GM19025 (cell line): ENCODE results near the gene SUSD1.
"Not testable (repeated sequence)": the region's sequence is repeated elsewhere in the genome, so short reads cannot be mapped to it uniquely, and the experiment has no call there.

Experiments used
- ATAC-seq: cut with Tn5 transposase; IDR thresholded peaks from one replicate; pipeline ENCODE4 v1.9.1; 2021; ENCODE audit warnings: mild to moderate bottlenecking, low read depth, moderate library complexity; ENCODE audit not compliant: unreplicated experiment

SUSD1 gene

DNA sequence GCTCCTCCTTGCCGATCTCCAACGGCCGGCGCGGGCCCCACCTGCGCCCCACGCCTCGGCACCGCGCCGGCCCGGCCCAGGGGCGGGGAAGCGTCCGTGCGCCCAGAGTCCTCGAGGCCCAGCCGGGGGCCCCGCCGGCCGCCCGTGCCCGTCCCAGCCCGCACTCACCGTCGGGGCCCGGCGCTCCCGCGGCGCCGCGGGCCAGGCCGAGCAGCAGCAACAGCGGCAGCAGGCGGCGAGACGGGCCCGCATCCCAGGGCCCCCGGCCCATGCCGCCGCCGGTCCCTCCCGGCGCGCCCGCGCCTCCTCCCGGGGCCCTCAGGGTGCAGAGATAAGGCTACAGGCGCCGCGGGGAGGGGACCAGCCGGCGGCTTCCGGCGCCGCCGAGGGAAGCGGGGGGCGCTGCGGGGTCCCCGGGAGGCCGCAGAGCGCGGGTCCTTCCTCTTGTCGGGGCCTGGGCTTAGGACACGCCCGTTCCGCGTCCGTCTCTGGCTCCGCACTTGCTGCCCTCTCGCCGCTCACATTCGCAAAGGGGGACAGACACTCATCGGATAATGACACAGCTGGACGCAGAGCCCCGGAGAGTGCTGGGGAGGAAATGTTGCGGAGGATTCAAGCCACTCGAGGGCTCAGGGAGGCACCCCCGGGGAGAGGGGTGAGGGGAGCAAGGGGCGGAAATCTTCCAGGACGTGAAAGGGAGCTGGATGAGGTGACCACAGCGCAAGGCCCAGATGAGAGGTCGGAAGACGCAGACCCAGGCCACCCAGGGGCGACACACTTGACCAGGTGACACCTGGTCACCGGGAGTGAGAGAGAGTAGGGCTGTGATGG lies at the start of gene SUSD1:
TSS of gene SUSD1 (minus strand) at position 333 of the 831 bp plus-strand sequence. CDS start at position 271, 62 bp downstream.
- ATAC-seq, result peak; percentile 51

DNA sequence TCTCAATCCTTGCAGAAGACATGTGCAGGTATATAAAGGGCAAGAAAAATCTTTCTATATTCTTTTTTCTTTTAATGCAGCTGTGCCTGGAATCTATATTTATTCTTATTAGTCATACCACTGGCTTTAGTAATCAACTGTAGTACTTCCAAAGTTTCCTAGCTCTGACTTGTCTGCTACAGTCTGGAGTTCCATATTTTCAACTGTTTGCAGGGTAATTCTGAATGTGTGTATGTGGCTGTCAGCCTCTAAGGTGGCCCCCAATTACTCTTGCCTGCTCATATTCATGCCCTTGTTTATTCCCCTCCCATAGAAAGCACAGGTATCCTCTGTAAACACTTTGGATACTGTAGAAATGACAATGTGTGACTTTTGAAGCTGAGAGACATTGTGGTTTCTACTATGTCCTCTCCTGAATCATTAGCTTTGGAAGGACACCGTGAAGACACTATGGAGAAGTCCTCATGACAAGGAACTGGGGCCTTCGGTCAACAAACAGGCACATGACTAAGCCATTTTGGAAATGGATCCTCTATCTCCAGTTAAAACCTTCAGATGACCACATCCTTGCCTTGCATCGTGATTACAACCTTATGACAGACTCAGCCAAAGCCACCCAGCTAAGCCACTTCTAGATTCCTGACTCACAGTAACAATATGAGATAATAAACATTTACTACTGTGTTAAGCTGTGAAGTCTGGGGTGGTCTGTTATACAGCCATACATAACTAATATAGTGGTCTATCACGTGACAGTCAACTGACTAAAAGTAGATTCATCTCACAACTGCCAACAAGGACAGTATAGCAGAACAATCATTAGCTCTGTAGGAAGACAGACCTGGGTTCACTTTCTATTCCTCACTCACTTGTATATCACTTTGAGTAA lies 49.5 kb upstream of the SUSD1 start:
- ATAC-seq, result peak; percentile 68

DNA sequence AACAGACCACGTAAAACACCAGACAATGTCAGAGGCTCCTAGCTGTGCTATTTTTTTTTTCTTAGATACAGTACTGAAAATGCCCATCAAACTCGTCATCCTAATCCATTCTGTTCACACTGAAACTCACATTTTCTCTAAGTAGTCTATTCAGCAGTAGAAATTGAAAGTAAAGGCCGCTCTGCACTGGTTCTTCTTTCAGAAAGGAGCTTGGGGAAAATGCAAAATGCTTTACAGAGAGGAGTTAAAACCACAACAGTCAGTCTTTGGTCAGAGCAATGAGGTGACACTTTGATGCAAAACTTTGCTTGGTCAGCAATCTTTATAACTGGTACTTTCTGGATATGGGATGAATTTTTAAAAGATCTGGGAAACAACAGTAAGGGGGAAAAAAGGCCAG lies 43.8 kb upstream of the SUSD1 start:
- ATAC-seq, result peak; percentile 99

DNA sequence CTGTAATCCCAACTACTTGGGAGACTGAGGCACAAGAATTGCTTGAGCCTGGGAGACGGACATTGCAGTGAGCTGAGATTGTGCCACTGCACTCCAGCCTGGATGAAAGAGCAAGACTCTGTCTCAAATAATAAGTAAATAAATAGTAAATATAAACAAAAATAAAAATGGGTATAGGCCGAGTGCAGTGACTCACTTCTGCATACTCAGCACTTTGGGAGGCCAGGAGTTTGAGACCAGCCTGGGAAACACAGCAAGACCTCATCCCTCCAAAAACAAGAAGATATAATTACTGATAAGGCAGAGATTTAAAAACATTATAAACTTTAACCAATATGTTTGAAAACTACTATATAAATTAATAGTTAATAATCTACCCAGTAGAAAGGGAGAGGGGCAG lies 37.8 kb upstream of the SUSD1 start:
- no peak for ATAC-seq

DNA sequence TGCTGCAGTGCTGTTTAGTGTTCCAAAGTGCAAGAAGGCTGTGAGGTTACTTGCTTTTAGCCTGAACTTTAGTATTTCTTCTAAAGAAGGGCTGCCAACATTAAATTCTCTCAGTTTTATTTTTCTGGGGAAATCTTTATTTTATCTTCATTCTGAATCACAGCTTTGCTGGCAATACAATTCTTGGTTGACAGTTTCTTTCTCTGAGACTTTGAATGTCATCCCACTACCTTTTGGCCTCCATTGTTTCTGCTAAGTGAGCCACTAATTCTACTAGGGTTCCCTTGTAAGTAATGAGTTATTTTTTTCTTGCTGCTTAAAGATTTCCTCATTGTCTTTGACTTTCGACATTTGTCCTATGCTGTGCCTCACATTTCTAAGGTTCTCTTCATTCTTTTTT lies 32.4 kb upstream of the SUSD1 start:
- ATAC-seq, result no peak

DNA sequence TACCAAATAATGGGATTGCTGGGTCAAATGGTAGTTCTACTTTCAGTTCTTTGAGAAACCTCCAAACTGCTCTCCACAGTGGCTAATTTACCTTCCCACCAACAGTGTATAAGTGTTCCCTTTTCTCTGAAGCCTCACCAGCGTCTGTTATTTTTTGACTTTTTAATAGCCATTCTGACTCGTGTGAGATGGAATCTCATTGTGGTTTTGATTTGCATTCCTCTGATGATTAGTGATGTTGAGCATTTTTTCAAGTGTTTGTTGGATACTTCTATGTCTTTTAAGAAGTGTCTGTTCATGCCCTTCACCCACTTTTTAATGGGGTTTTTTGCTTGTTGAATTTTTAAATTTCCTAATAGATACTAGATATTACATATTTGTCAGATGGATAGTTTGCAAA lies 28.4 kb upstream of the SUSD1 start:
- no peak for ATAC-seq

DNA sequence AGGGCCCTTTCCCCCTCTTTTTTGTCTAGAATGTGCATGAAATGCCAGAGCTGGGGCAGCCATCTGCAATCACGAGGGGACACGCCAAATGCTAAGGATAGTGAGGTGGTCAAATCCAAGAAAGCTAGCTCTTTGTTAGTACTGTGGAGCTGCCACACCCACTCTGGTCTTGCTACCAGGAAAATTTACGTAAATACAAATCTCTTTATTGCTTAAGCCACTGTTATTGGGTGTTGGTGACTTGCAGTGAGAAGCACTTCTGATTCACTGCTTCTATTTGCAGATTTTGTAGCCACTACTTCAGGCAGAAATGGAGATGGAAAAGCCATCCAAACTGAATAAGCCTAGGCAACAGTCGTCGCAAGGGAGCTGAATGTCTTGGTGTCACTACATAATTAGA lies 25.6 kb upstream of the SUSD1 start:
- ATAC-seq, result no peak

DNA sequence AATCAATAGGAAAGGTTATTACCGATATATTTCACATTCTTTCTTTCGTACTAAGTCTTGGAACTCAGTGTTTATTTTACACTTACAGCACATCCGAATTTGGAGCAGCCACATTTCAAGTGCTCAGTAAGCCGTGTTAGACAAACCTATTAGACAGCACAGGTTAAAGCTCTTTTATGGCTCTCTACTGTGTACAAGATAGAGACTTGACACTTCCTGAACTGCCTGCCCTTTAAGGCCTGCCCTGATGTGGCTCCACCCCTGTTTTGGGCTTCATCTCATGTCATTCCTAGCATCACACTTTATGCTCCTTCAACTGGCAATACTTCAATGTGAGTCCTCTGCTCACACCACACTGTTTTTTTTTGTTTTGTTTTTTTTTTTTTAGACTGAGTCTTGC lies 23.5 kb upstream of the SUSD1 start:
- no peak for ATAC-seq

DNA sequence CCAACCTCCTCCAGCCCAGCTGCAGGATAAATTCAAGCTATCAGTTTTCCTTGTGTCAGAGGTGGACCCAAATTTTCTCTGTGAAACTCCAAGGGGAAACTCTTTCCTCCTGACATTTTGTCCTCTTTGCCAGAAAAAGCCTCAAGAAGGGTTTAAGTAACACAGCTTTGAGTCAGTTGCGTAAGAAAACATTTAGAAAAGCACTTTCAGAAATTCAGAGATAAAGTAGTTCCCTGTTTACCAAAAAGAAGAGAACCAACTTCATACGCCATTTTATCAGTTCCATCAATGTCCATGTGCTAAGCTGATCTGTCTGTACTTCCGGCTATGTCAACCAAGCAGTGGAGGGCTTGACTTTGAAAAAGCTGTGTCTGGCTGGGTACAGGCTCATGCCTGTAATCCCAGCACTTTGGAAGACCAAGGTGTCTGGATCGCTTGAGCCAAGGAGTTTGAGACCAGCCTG lies 19.9 kb upstream of the SUSD1 start:
- no peak for ATAC-seq

DNA sequence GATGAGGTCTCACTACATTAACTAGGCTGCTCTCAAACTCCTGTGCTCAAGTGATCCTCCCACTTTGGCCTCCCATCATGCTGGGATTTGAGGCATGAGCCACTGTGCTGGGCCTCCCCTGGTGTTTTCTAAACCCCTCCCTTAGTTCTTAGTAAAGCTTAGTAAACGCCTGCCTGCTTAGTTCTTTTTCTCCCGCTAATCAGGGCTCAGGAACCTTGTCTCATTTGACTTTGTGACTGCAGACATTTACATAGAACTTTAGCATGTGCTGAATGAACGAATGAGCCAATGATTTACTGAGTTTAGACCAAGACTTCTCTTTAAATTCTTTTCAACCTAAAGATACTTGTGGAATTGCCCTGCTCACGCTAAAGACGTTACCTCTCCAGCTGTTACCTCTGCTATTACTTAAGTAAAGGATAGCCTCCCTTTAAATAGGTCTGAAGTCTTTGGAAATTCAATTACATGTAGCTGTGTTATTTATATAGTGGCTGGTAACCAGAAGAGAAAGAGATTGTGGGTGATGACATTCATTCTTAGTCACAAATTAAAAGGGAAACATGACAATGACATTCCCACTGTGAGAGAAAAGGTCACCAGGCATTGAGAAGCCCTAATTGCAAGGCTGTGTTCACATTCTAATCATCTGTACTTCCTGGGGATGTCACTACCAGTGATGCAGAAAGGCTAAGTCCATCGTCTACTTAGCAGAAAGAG lies 18.6 kb upstream of the SUSD1 start:
- no peak for ATAC-seq

DNA sequence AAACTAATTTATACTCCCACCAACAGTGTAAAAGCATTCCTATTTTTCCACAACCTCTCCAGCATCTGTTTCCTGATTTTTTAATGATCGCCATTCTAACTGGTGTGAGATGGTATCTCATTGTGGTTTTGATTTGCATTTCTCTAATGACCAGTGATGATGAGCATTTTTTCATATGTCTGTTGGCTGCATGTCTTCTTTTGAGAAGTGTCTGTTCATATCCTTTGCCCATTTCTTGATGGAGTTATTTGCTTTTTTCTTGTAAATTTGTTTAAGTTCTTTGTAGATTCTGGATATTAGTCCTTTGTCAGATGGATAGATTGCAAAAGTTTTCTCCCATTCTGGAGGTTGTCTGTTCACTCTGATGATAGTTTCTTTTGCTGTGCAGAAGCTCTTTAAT lies 15.2 kb upstream of the SUSD1 start:
- not testable (repeated sequence) for ATAC-seq

DNA sequence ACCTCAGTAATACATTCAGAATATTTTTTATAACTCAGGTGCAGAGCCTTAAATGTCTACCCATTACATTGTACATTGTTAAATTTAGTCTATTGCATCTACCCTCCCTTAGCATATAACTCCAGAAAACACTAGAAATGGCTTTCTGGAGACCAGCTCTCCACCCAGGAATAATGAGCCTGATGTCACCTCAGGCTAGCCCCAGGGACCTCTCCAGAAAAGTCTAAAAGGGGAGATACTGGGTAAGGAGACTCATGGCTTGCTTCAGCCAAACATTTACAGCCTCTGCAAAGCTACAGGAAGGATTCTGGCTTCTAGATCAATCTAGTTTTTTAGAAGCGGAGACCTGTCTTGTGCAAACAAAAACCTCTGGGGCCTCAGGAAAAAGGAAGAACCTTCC lies 13.8 kb upstream of the SUSD1 start:
- ATAC-seq, result no peak

DNA sequence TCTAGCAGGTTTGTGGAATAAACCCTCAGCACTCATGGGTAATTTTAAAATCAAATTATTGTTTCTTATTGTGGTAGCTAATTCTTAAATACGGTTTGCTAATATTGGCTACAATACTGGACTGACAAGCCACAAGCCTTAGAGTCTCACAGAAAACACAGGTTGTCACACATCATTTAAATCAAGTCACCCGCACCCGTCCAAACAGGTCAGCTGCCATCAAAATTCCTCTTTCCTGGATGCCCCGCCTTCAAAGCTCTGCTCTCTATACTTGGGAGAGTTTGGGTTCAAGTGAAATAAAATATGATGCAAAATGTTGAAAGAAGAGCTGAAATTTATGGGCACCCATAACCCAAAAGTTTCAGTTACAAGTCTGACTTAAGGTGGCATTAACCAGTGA lies 12.3 kb upstream of the SUSD1 start:
- no peak for ATAC-seq

DNA sequence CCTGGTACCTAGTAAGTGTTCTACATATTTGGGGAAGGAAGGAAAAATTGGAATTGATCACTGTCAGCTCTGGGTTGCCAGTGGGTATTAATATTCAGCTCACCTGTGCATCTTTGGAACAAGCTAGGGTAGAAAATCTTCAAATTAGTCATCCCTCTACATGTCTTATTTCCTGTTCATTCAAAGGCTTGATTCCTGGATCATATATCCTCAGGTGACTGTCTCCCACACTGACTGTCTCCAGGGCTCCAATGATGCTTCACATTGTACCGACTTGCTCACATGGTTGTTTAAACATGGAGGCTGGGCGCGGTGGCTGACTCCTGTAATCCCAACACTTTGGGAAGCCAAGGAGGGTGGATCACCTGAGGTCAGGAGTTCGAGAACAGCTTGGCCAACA lies 11.6 kb upstream of the SUSD1 start:
- no peak for ATAC-seq

DNA sequence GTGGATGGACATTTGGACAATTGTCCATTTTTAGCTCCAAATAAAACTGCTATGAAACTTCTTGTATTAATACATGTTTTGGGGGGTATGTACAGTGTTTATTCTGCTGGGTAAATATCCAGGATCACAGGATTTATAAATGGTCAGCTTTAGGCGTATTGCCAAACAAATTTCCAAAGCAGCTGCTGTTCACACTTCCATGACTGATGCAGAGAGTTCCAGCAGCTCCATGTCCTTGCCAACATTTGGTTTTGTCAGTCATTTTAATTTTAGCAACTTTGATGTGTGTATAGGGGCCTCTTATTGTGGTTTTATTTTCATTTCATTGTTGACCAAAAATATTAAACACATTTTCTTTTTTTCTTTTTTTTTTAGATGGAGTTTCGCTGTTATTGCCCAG lies 9.8 kb upstream of the SUSD1 start:
- no peak for ATAC-seq

DNA sequence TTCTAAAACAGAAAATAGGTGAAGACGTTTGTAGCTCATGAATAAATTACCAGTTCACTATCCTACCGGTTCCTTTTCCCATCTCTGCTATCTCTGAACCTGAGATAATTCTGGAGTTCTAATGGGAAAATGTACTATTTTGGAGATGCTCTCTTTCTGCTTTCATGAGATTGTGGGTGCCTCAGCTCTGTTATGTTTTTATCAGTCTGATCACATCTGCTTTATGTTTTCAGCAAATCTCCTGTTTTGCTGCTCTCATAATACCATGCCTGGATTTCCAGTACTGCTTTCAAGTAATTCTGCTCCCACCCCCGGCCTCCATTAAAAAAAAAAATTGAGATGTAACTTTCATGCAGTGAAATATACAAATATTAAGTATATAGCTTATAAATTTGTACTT lies 9.1 kb upstream of the SUSD1 start:
- no peak for ATAC-seq

DNA sequence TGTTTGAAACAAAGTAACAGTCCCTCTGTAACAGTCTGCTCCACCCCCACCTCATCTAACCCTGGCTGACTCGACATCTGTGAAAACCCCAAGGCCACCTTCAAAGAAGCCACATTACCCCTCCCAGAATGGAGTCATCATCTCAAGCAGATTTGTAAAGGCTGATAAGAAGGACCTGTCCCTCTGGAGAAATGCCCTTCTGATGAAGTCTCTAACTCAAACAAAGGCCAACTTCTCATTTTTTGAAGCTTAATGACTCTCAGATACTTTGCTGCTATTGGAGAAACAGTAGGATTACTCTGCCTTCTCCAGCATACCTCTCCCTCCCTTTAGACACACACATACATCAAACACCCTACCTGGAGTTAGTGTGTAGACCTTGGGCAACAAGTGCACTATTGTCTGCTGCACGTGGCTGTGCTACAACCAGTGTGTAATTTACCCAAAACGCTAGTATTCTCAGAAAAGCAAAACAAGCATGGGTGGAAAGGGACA lies 5.3 kb upstream of the SUSD1 start:
- no peak for ATAC-seq

DNA sequence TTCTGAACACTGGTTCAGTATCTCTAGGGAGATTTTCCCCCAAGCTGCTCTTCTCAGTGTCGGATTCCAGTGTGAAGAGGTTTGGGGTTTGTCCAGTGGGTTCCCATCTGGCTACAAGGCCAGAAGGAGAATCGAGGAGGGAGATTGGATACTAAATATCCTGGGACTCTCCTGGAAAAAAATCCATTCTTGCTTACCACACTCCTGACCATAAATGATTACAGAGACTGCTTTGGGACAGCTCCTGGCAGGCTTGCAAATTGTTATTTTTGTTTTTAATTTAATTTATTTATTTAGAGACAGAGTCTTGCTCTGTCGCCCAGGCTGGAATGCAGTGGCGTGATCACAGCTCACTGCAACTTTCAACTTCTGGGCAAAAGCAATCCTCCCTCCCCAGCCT lies 4.7 kb upstream of the SUSD1 start:
- no peak for ATAC-seq

DNA sequence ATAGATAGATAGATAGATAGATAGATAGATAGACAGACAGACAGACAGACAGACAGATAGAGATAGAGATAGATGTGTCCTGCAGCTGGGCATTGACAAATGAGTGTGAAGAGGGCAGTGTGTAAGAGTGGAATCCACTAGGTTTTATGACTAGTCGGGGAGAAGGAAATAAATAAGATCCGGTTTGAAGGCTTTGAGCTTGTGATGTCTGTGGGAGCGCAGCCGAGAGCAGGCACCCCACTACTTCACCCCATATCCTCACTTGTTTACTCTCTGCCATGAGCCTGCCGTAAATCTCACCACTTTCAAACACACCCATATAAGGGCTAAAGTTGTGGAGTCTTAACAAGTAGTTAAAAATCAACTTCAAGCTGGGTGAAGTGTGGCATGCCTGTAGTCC lies 1.4 kb upstream of the SUSD1 start:
- no peak for ATAC-seq

DNA sequence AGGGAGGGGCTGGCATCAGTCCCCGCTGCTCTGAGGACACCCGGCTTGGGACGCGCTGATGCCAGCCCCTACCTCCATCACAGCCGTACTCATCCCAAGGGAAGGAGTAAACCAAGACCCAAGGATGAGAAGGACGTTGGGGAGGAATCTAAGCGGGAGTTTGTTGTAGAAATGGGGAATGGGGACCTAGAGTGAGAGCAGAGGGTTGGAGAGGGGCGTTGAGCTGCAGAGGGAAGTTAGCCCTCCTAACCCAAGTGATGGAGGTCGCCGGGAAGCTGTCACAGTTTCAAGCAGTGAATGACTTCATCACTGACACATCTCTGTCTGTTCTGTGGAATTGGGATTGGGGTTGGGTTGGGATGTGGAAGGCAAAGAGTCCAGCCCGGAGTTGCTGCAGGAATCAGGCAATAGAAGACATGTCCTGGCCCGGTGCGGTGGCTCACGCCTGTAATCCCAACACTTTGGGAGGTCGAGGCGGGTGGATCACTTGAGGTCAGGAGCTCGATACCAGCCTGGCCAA lies 759 bp upstream of the SUSD1 start:
- no peak for ATAC-seq
